Ishikawa (cell line): ENCODE measurements around the gene PNPLA6.

Experiments
- EGR1 ChIP-seq: IDR thresholded peaks from 2 replicates; pipeline ENCODE4 v1.6.1; 2012
- EP300 ChIP-seq: IDR thresholded peaks from 2 replicates; pipeline ENCODE4 v1.6.1; 2012; ENCODE audit warnings: borderline replicate concordance
- MAX ChIP-seq: IDR thresholded peaks from 2 replicates; pipeline ENCODE4 v1.6.1; 2012
- REST ChIP-seq: IDR thresholded peaks from 2 replicates; pipeline ENCODE4 v1.6.1; 2012; ENCODE audit warnings: low read depth, mild to moderate bottlenecking
- YY1 ChIP-seq: IDR thresholded peaks from 2 replicates; pipeline ENCODE4 v1.6.1; 2012; ENCODE audit warnings: low read depth
- ZBTB7A ChIP-seq: IDR thresholded peaks from 2 replicates; pipeline ENCODE4 v1.6.1; 2012; ENCODE audit warnings: low read depth

- TF ChIP-seq EP300 = no peak
- TF ChIP-seq YY1 = no peak
- no peak for TF ChIP-seq EGR1
- TF ChIP-seq ZBTB7A = no peak
- TF ChIP-seq REST = no peak
- TF ChIP-seq MAX = no peak
These were observed 48.6 kb upstream of the PNPLA6 start for GRCh38 chr19:7486923-7487322.
